GM19240 (cell line): Measurements from ENCODE around the gene PPP1R1A.
A peak's percentile ranks its signal among the peaks of the same experiment; 100 is the strongest.

Experiments used
- DNase-seq: peaks from one replicate; pipeline ENCODE4 v3.0.0; 2011; ENCODE audit warnings: low spot score; ENCODE audit not compliant: insufficient read length

Gene PPP1R1A

GRCh38 chr12:54603872-54604271, 15.4 kb upstream of the PPP1R1A start:
- no peak for DNase-seq

GRCh38 chr12:54603173-54603814, 14.8 kb upstream of the PPP1R1A start:
- peak; percentile 62 for DNase-seq

GRCh38 chr12:54602661-54603060, 14.2 kb upstream of the PPP1R1A start:
- DNase-seq, result no peak

GRCh38 chr12:54601841-54602240, 13.4 kb upstream of the PPP1R1A start:
- no peak for DNase-seq

GRCh38 chr12:54598970-54599369, 10.5 kb upstream of the PPP1R1A start:
- no peak for DNase-seq

GRCh38 chr12:54596526-54596946, 8.1 kb upstream of the PPP1R1A start:
- peak; percentile 33 for DNase-seq

GRCh38 chr12:54595471-54595870, 7.0 kb upstream of the PPP1R1A start:
- DNase-seq, result no peak

- no peak for DNase-seq
Observed at GRCh38 chr12:54593725-54594124, 5.3 kb upstream of the PPP1R1A start.

- DNase-seq, result no peak
Observed at GRCh38 chr12:54593135-54593534, 4.7 kb upstream of the PPP1R1A start.

GRCh38 chr12:54592316-54592715, 3.9 kb upstream of the PPP1R1A start:
- DNase-seq, result no peak

GRCh38 chr12:54590978-54591591, 2.6 kb upstream of the PPP1R1A start:
- no peak for DNase-seq

- DNase-seq, result no peak
Observed at GRCh38 chr12:54589964-54590363, 1.5 kb upstream of the PPP1R1A start.

- no peak for DNase-seq
Observed at GRCh38 chr12:54588890-54589267, 420 bp upstream of the PPP1R1A start.

GRCh38 chr12:54587315-54587873, 1.1 kb downstream of the PPP1R1A start:
- DNase-seq, result no peak

GRCh38 chr12:54586620-54587019, 1.8 kb downstream of the PPP1R1A start:
- no peak for DNase-seq

- no peak for DNase-seq
Observed at GRCh38 chr12:54585243-54585642, 3.2 kb downstream of the PPP1R1A start.

GRCh38 chr12:54584128-54584527, 4.3 kb downstream of the PPP1R1A start:
- no peak for DNase-seq

- DNase-seq, result no peak
Observed at GRCh38 chr12:54583726-54584125, 4.7 kb downstream of the PPP1R1A start.

- DNase-seq, result no peak
Observed at GRCh38 chr12:54581412-54581811, 7.0 kb downstream of the PPP1R1A start.

- DNase-seq, result peak; percentile 92
Observed at GRCh38 chr12:54579696-54580333, 8.6 kb downstream of the PPP1R1A start.

GRCh38 chr12:54579258-54579657, 9.2 kb downstream of the PPP1R1A start:
- DNase-seq, result no peak

- DNase-seq, result no peak
Observed at GRCh38 chr12:54578778-54579177, 9.7 kb downstream of the PPP1R1A start.

GRCh38 chr12:54572881-54573280, 15.6 kb downstream of the PPP1R1A start:
- DNase-seq, result no peak
